ENCODE data around the gene TERB2. TPM values are rescaled to one million over a fixed set of nuclear protein-coding genes. Genes with fewer than 3 reads are reported as not detected.
"Not testable (repeated sequence)": the region's sequence is repeated elsewhere in the genome, so short reads cannot be mapped to it uniquely, and the experiment has no call there.

TERB2 gene
- polyA plus RNA-seq, 2 donors: not detected

- Histone ChIP-seq H3K4me3 (ENCODE audit: low read depth in 1 of 2, low read length in 2 of 2) (no peak overlapping the region), H3K9me3 (ENCODE audit: control insufficient read depth in 2 of 2, insufficient read depth in 1 of 2, low read depth in 1 of 2, low read length in 1 of 2) (no peaks in the 10 kb centered on the region), H3K27ac (ENCODE audit: low read depth in 2 of 2, low read length in 1 of 2) (no peak overlapping the region), H3K4me1 (ENCODE audit: control insufficient read depth in 2 of 2, insufficient read depth in 2 of 2, low read length in 1 of 2) (no peaks in the 10 kb centered on the region), H3K36me3 (ENCODE audit: control insufficient read depth in 2 of 2, insufficient read depth in 2 of 2, low read length in 1 of 2) (no peaks in the 10 kb centered on the region), H3K27me3 (ENCODE audit: control insufficient read depth in 1 of 2, insufficient read depth in 2 of 2, low read length in 2 of 2) (no peaks in the 10 kb centered on the region)
- WGBS, 2 donors: 78 to 80% methylated on average over 6 of the region's 6 CpGs
Measured at GRCh38 chr15:44971036-44971435, 14.5 kb downstream of the TERB2 start.

GRCh38 chr15:44976183-44976582 is 19.7 kb downstream of the TERB2 start:
- H3K36me3 ChIP-seq (ENCODE audit: control insufficient read depth in 2 of 2, insufficient read depth in 2 of 2, low read length in 1 of 2); H3K4me1 ChIP-seq (ENCODE audit: control insufficient read depth in 2 of 2, insufficient read depth in 2 of 2, low read length in 1 of 2); H3K4me3 ChIP-seq (ENCODE audit: low read depth in 1 of 2, low read length in 2 of 2); H3K27me3 ChIP-seq (ENCODE audit: control insufficient read depth in 1 of 2, insufficient read depth in 2 of 2, low read length in 2 of 2); H3K27ac ChIP-seq (ENCODE audit: low read depth in 2 of 2, low read length in 1 of 2); H3K9me3 ChIP-seq (ENCODE audit: control insufficient read depth in 2 of 2, insufficient read depth in 1 of 2, low read depth in 1 of 2, low read length in 1 of 2): not testable (repeated sequence)
- WGBS, 2 donors: 95 to 99% methylated on average over 3 of the region's 3 CpGs

- H3K9me3 ChIP-seq (ENCODE audit: control insufficient read depth in 2 of 2, insufficient read depth in 1 of 2, low read depth in 1 of 2, low read length in 1 of 2); H3K4me3 ChIP-seq (ENCODE audit: low read depth in 1 of 2, low read length in 2 of 2); H3K36me3 ChIP-seq (ENCODE audit: control insufficient read depth in 2 of 2, insufficient read depth in 2 of 2, low read length in 1 of 2); H3K27ac ChIP-seq (ENCODE audit: low read depth in 2 of 2, low read length in 1 of 2); H3K27me3 ChIP-seq (ENCODE audit: control insufficient read depth in 1 of 2, insufficient read depth in 2 of 2, low read length in 2 of 2); H3K4me1 ChIP-seq (ENCODE audit: control insufficient read depth in 2 of 2, insufficient read depth in 2 of 2, low read length in 1 of 2): not testable (repeated sequence)
- 38 to 42% methylated on average over 2 of the region's 2 CpGs for WGBS, 2 donors
Measured at GRCh38 chr15:44977781-44978180, 21.3 kb downstream of the TERB2 start.

GRCh38 chr15:44979617-44980339 is 23.3 kb downstream of the TERB2 start:
- H3K4me1 ChIP-seq (ENCODE audit: control insufficient read depth in 2 of 2, insufficient read depth in 2 of 2, low read length in 1 of 2); H3K4me3 ChIP-seq (ENCODE audit: low read depth in 1 of 2, low read length in 2 of 2); H3K9me3 ChIP-seq (ENCODE audit: control insufficient read depth in 2 of 2, insufficient read depth in 1 of 2, low read depth in 1 of 2, low read length in 1 of 2); H3K36me3 ChIP-seq (ENCODE audit: control insufficient read depth in 2 of 2, insufficient read depth in 2 of 2, low read length in 1 of 2); H3K27ac ChIP-seq (ENCODE audit: low read depth in 2 of 2, low read length in 1 of 2); H3K27me3 ChIP-seq (ENCODE audit: control insufficient read depth in 1 of 2, insufficient read depth in 2 of 2, low read length in 2 of 2): not testable (repeated sequence)
- 50 to 54% methylated on average over 2 of the region's 2 CpGs for WGBS, 2 donors

GRCh38 chr15:44984144-44984543 is 27.7 kb downstream of the TERB2 start:
- H3K27ac ChIP-seq (ENCODE audit: low read depth in 2 of 2, low read length in 1 of 2); H3K36me3 ChIP-seq (ENCODE audit: control insufficient read depth in 2 of 2, insufficient read depth in 2 of 2, low read length in 1 of 2); H3K4me3 ChIP-seq (ENCODE audit: low read depth in 1 of 2, low read length in 2 of 2); H3K27me3 ChIP-seq (ENCODE audit: control insufficient read depth in 1 of 2, insufficient read depth in 2 of 2, low read length in 2 of 2); H3K4me1 ChIP-seq (ENCODE audit: control insufficient read depth in 2 of 2, insufficient read depth in 2 of 2, low read length in 1 of 2); H3K9me3 ChIP-seq (ENCODE audit: control insufficient read depth in 2 of 2, insufficient read depth in 1 of 2, low read depth in 1 of 2, low read length in 1 of 2): not testable (repeated sequence)
- 65 to 67% methylated on average over 1 of the region's 1 CpG for WGBS, 2 donors

GRCh38 chr15:44986346-44987055 is 30.0 kb downstream of the TERB2 start:
- not testable (repeated sequence) for H3K36me3 ChIP-seq (ENCODE audit: control insufficient read depth in 2 of 2, insufficient read depth in 2 of 2, low read length in 1 of 2); H3K4me1 ChIP-seq (ENCODE audit: control insufficient read depth in 2 of 2, insufficient read depth in 2 of 2, low read length in 1 of 2); H3K27ac ChIP-seq (ENCODE audit: low read depth in 2 of 2, low read length in 1 of 2); H3K9me3 ChIP-seq (ENCODE audit: control insufficient read depth in 2 of 2, insufficient read depth in 1 of 2, low read depth in 1 of 2, low read length in 1 of 2); H3K27me3 ChIP-seq (ENCODE audit: control insufficient read depth in 1 of 2, insufficient read depth in 2 of 2, low read length in 2 of 2); H3K4me3 ChIP-seq (ENCODE audit: low read depth in 1 of 2, low read length in 2 of 2)
- 66 to 72% methylated on average over 4 of the region's 4 CpGs for WGBS, 2 donors

- not testable (repeated sequence) for H3K4me3 ChIP-seq (ENCODE audit: low read depth in 1 of 2, low read length in 2 of 2); H3K27me3 ChIP-seq (ENCODE audit: control insufficient read depth in 1 of 2, insufficient read depth in 2 of 2, low read length in 2 of 2); H3K4me1 ChIP-seq (ENCODE audit: control insufficient read depth in 2 of 2, insufficient read depth in 2 of 2, low read length in 1 of 2); H3K36me3 ChIP-seq (ENCODE audit: control insufficient read depth in 2 of 2, insufficient read depth in 2 of 2, low read length in 1 of 2); H3K9me3 ChIP-seq (ENCODE audit: control insufficient read depth in 2 of 2, insufficient read depth in 1 of 2, low read depth in 1 of 2, low read length in 1 of 2); H3K27ac ChIP-seq (ENCODE audit: low read depth in 2 of 2, low read length in 1 of 2)
- WGBS, 2 donors: 78 to 90% methylated on average over 1 of the region's 1 CpG
Measured at GRCh38 chr15:44987711-44988110, 31.2 kb downstream of the TERB2 start.

GRCh38 chr15:44988184-44988869 is 31.8 kb downstream of the TERB2 start:
- H3K4me3 ChIP-seq (ENCODE audit: low read depth in 1 of 2, low read length in 2 of 2); H3K9me3 ChIP-seq (ENCODE audit: control insufficient read depth in 2 of 2, insufficient read depth in 1 of 2, low read depth in 1 of 2, low read length in 1 of 2); H3K4me1 ChIP-seq (ENCODE audit: control insufficient read depth in 2 of 2, insufficient read depth in 2 of 2, low read length in 1 of 2); H3K36me3 ChIP-seq (ENCODE audit: control insufficient read depth in 2 of 2, insufficient read depth in 2 of 2, low read length in 1 of 2); H3K27ac ChIP-seq (ENCODE audit: low read depth in 2 of 2, low read length in 1 of 2); H3K27me3 ChIP-seq (ENCODE audit: control insufficient read depth in 1 of 2, insufficient read depth in 2 of 2, low read length in 2 of 2): not testable (repeated sequence)
- WGBS, 2 donors: 80 to 82% methylated on average over 1 of the region's 3 CpGs

GRCh38 chr15:44988870-44989219 is 32.4 kb downstream of the TERB2 start:
- not testable (repeated sequence) for H3K9me3 ChIP-seq (ENCODE audit: control insufficient read depth in 2 of 2, insufficient read depth in 1 of 2, low read depth in 1 of 2, low read length in 1 of 2); H3K36me3 ChIP-seq (ENCODE audit: control insufficient read depth in 2 of 2, insufficient read depth in 2 of 2, low read length in 1 of 2); H3K27ac ChIP-seq (ENCODE audit: low read depth in 2 of 2, low read length in 1 of 2); H3K27me3 ChIP-seq (ENCODE audit: control insufficient read depth in 1 of 2, insufficient read depth in 2 of 2, low read length in 2 of 2); H3K4me3 ChIP-seq (ENCODE audit: low read depth in 1 of 2, low read length in 2 of 2); H3K4me1 ChIP-seq (ENCODE audit: control insufficient read depth in 2 of 2, insufficient read depth in 2 of 2, low read length in 1 of 2)
- WGBS, 2 donors: 80 to 88% methylated on average over 3 of the region's 5 CpGs

GRCh38 chr15:44997632-44998031 is 41.1 kb downstream of the TERB2 start:
- H3K4me1 ChIP-seq (ENCODE audit: control insufficient read depth in 2 of 2, insufficient read depth in 2 of 2, low read length in 1 of 2); H3K9me3 ChIP-seq (ENCODE audit: control insufficient read depth in 2 of 2, insufficient read depth in 1 of 2, low read depth in 1 of 2, low read length in 1 of 2); H3K27ac ChIP-seq (ENCODE audit: low read depth in 2 of 2, low read length in 1 of 2); H3K4me3 ChIP-seq (ENCODE audit: low read depth in 1 of 2, low read length in 2 of 2); H3K27me3 ChIP-seq (ENCODE audit: control insufficient read depth in 1 of 2, insufficient read depth in 2 of 2, low read length in 2 of 2); H3K36me3 ChIP-seq (ENCODE audit: control insufficient read depth in 2 of 2, insufficient read depth in 2 of 2, low read length in 1 of 2): not testable (repeated sequence)
- 60 to 65% methylated on average over 3 of the region's 3 CpGs for WGBS, 2 donors
